ENCODE measurements around the gene HES1.

DNA sequence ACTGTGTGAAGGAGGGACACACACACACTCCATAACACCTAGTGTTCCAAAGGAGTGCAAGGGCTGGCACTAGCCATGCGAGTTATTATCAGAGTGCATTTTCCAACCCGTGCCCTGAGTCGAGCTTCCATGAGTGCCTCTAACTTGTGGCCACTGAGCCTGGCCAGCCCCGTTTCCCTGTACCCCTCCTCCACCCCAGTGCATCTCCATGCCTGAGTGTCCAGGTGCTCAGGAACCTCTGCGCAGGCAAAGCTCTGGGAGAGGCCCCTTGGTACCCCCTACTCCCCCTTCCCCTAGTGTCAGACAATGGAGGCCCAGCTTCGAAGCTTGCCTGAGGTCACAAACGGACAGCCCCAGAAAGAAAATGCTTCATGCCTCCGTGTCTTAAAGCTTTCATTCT, 45.2 kb upstream of the HES1 start:
- TF ChIP-seq POLR2AphosphoS5 (IDR thresholded peaks at IDR 0.05), result no peak
- TF ChIP-seq CTCF (IDR thresholded peaks at IDR 0.05), result no peak
- TF ChIP-seq POLR2A (IDR thresholded peaks at IDR 0.05), result no peak
